ENCODE results near the gene MAFG.

DNA sequence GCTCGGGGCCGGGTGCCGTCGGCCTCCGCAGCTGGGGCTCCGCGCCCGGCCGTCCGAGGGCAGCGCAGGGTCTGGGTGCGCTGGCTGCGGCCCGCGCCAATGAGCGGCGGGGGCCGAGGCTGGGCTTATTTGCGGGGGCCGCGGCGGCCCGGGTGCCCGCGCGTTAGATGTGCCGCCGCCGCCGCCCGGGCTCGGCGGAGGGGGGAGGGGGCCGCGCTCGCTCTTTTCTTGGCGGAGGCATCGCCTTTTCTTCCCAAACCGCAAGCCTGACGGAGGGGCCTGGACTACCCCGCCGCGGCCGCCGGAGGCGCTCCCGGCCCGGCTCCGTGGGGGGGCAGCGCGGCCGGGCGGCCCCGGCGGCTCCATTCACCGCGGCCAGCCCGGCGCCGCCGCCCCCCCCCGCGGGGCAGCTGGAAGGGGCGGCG, 33.6 kb upstream of the MAFG start, which contains the start of gene NOTUM:
- TF ChIP-seq ZFP3 (CRISPR knock-in tag; IDR thresholded peaks at IDR 0.05): no peak
- TF ChIP-seq, protein P1, sequence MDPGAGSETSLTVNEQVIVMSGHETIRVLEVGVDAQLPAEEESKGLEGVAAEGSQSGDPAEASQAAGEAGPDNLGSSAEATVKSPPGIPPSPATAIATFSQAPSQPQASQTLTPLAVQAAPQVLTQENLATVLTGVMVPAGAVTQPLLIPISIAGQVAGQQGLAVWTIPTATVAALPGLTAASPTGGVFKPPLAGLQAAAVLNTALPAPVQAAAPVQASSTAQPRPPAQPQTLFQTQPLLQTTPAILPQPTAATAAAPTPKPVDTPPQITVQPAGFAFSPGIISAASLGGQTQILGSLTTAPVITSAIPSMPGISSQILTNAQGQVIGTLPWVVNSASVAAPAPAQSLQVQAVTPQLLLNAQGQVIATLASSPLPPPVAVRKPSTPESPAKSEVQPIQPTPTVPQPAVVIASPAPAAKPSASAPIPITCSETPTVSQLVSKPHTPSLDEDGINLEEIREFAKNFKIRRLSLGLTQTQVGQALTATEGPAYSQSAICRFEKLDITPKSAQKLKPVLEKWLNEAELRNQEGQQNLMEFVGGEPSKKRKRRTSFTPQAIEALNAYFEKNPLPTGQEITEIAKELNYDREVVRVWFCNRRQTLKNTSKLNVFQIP (CRISPR knock-in tag; IDR thresholded peaks at IDR 0.05; ENCODE audit: borderline replicate concordance, low read depth): no peak
- TF ChIP-seq SNAI2 (CRISPR knock-in tag; IDR thresholded peaks at IDR 0.05): no peak
